Measurements from ENCODE around the gene CENPE.
A peak's percentile ranks its signal among the peaks of the same experiment; 100 is the strongest.

CENPE gene

GRCh38 chr4:103111598-103111997 lies 86.5 kb downstream of the CENPE start:
- no peak for DNase-seq (ENCODE audit: low read depth, low spot score)
- no peak overlapping the region for H3K27ac ChIP-seq
- TF ChIP-seq POLR2AphosphoS5 (IDR thresholded peaks at IDR 0.05; ENCODE audit: borderline replicate concordance, low read depth, low read length), result no peak
- no peak for TF ChIP-seq EZH2 (IDR thresholded peaks at IDR 0.05)
- TF ChIP-seq FOXP2 (optimal IDR thresholded peaks at IDR 0.05; ENCODE audit: control extremely low read depth, extremely low read length, insufficient read depth), result no peak
- H3K9me3 ChIP-seq (ENCODE audit: low read depth, low read length), result no peaks in the 10 kb centered on the region
- peaks cover 57% of the 10 kb centered on the region for H3K36me3 ChIP-seq (ENCODE audit: insufficient read depth, low read length)
- H3K9ac ChIP-seq (ENCODE audit: insufficient read length), result no peak overlapping the region
- no peak overlapping the region for H3K4me3 ChIP-seq

- Histone ChIP-seq H3K4me3 (no peak overlapping the region), H3K9ac (ENCODE audit: insufficient read length) (no peak overlapping the region), H3K27ac (no peak overlapping the region), H3K9me3 (ENCODE audit: low read depth, low read length) (no peaks in the 10 kb centered on the region), H3K36me3 (ENCODE audit: insufficient read depth, low read length) (peaks cover 52% of the 10 kb centered on the region)
- DNase-seq (ENCODE audit: low read depth, low spot score), result no peak
- TF ChIP-seq FOXP2 (optimal IDR thresholded peaks at IDR 0.05; ENCODE audit: control extremely low read depth, extremely low read length, insufficient read depth) (no peak), EZH2 (IDR thresholded peaks at IDR 0.05) (no peak), POLR2AphosphoS5 (IDR thresholded peaks at IDR 0.05; ENCODE audit: borderline replicate concordance, low read depth, low read length) (no peak)
These were observed 89.6 kb downstream of the CENPE start for GRCh38 chr4:103108542-103108941.

GRCh38 chr4:103105558-103106356 lies 92.4 kb downstream of the CENPE start:
- DNase-seq (ENCODE audit: low read depth, low spot score), result no peak
- TF ChIP-seq EZH2 (IDR thresholded peaks at IDR 0.05), result no peak
- no peak for TF ChIP-seq FOXP2 (optimal IDR thresholded peaks at IDR 0.05; ENCODE audit: control extremely low read depth, extremely low read length, insufficient read depth)
- no peak for TF ChIP-seq POLR2AphosphoS5 (IDR thresholded peaks at IDR 0.05; ENCODE audit: borderline replicate concordance, low read depth, low read length)
- Histone ChIP-seq H3K4me3 (no peak overlapping the region), H3K27ac (no peak overlapping the region), H3K9me3 (ENCODE audit: low read depth, low read length) (no peaks in the 10 kb centered on the region), H3K36me3 (ENCODE audit: insufficient read depth, low read length) (peaks cover 42% of the 10 kb centered on the region), H3K9ac (ENCODE audit: insufficient read length) (no peak overlapping the region)

GRCh38 chr4:103104886-103105285 lies 93.3 kb downstream of the CENPE start:
- TF ChIP-seq EZH2 (IDR thresholded peaks at IDR 0.05), result no peak
- TF ChIP-seq POLR2AphosphoS5 (IDR thresholded peaks at IDR 0.05; ENCODE audit: borderline replicate concordance, low read depth, low read length), result no peak
- TF ChIP-seq FOXP2 (optimal IDR thresholded peaks at IDR 0.05; ENCODE audit: control extremely low read depth, extremely low read length, insufficient read depth), result no peak
- H3K9me3 ChIP-seq (ENCODE audit: low read depth, low read length), result no peaks in the 10 kb centered on the region
- no peak for DNase-seq (ENCODE audit: low read depth, low spot score)
- no peak overlapping the region for H3K4me3 ChIP-seq
- H3K27ac ChIP-seq, result no peak overlapping the region
- H3K36me3 ChIP-seq (ENCODE audit: insufficient read depth, low read length), result peaks cover 33% of the 10 kb centered on the region
- no peak overlapping the region for H3K9ac ChIP-seq (ENCODE audit: insufficient read length)

GRCh38 chr4:103100691-103101090 lies 97.5 kb downstream of the CENPE start:
- H3K9me3 ChIP-seq (ENCODE audit: low read depth, low read length), result no peaks in the 10 kb centered on the region
- peak overlapping the region; percentile 63 for H3K27ac ChIP-seq

GRCh38 chr4:103099691-103100392 lies 98.3 kb downstream of the CENPE start, which contains the start of gene BDH2:
Gene BDH2, minus strand, starts transcription at chr4:103099834. Its CDS starts 3,580 bp downstream, at chr4:103096254.
- TF ChIP-seq FOXP2 (optimal IDR thresholded peaks at IDR 0.05; ENCODE audit: control extremely low read depth, extremely low read length, insufficient read depth) (no peak), POLR2AphosphoS5 (IDR thresholded peaks at IDR 0.05; ENCODE audit: borderline replicate concordance, low read depth, low read length) (peak; percentile 72)
- peak; percentile 90 for DNase-seq (ENCODE audit: low read depth, low spot score)
- Histone ChIP-seq H3K4me3 (peak within 1 kb of the TSS; percentile 83), H3K9me3 (ENCODE audit: low read depth, low read length) (no peaks in the 10 kb centered on the region), H3K36me3 (ENCODE audit: insufficient read depth, low read length) (no peaks in the 10 kb centered on the region), H3K27ac (peak within 1 kb of the TSS; percentile 63), H3K9ac (ENCODE audit: insufficient read length) (peak within 1 kb of the TSS; percentile 85)

More at GRCh38 chr4:103100691-103101090, 97.5 kb downstream of the CENPE start:
- TF ChIP-seq FOXP2 (optimal IDR thresholded peaks at IDR 0.05; ENCODE audit: control extremely low read depth, extremely low read length, insufficient read depth) (no peak), EZH2 (IDR thresholded peaks at IDR 0.05) (no peak), POLR2AphosphoS5 (IDR thresholded peaks at IDR 0.05; ENCODE audit: borderline replicate concordance, low read depth, low read length) (no peak)
- peak overlapping the region; percentile 16 for H3K9ac ChIP-seq (ENCODE audit: insufficient read length)
- peak overlapping the region; percentile 9; the same call in 1 of the 2 replicates for H3K4me3 ChIP-seq
- H3K36me3 ChIP-seq (ENCODE audit: insufficient read depth, low read length), result peaks cover 4% of the 10 kb centered on the region; the same call in 1 of the 2 replicates
- DNase-seq (ENCODE audit: low read depth, low spot score), result no peak

- no peak for DNase-seq (ENCODE audit: low read depth, low spot score)
- Histone ChIP-seq H3K36me3 (ENCODE audit: insufficient read depth, low read length) (no peaks in the 10 kb centered on the region), H3K4me3 (peak overlapping the region; percentile 83), H3K9ac (ENCODE audit: insufficient read length) (peak overlapping the region; percentile 85), H3K27ac (no peak overlapping the region), H3K9me3 (ENCODE audit: low read depth, low read length) (no peaks in the 10 kb centered on the region)
- TF ChIP-seq EZH2 (IDR thresholded peaks at IDR 0.05), result no peak
- TF ChIP-seq FOXP2 (optimal IDR thresholded peaks at IDR 0.05; ENCODE audit: control extremely low read depth, extremely low read length, insufficient read depth), result no peak
- no peak for TF ChIP-seq POLR2AphosphoS5 (IDR thresholded peaks at IDR 0.05; ENCODE audit: borderline replicate concordance, low read depth, low read length)
These were observed 99.2 kb downstream of the CENPE start for GRCh38 chr4:103098756-103099440.

- Histone ChIP-seq H3K9me3 (ENCODE audit: low read depth, low read length) (no peaks in the 10 kb centered on the region), H3K27ac (no peak overlapping the region), H3K9ac (ENCODE audit: insufficient read length) (no peak overlapping the region), H3K36me3 (ENCODE audit: insufficient read depth, low read length) (no peaks in the 10 kb centered on the region), H3K4me3 (peak overlapping the region; percentile 83; the same call in 1 of the 2 replicates)
- TF ChIP-seq EZH2 (IDR thresholded peaks at IDR 0.05), result no peak
- TF ChIP-seq POLR2AphosphoS5 (IDR thresholded peaks at IDR 0.05; ENCODE audit: borderline replicate concordance, low read depth, low read length), result no peak
- no peak for TF ChIP-seq FOXP2 (optimal IDR thresholded peaks at IDR 0.05; ENCODE audit: control extremely low read depth, extremely low read length, insufficient read depth)
- no peak for DNase-seq (ENCODE audit: low read depth, low spot score)
These were observed 99.8 kb downstream of the CENPE start for GRCh38 chr4:103098341-103098740.

Data from SK-N-MC (cell line).